GM12872 (cell line): ENCODE measurements around the gene FOXP4.

ENCODE experiments used
- CTCF ChIP-seq: IDR thresholded peaks from 3 replicates; pipeline ENCODE4 v1.5.1; 2011; ENCODE audit warnings: low read depth, mild to moderate bottlenecking, low read length, moderate library complexity; ENCODE audit not compliant: insufficient read depth

The FOXP4 gene

GRCh38 chr6:41511443-41512060 is 34.6 kb upstream of the FOXP4 start:
- no peak for TF ChIP-seq CTCF

DNA sequence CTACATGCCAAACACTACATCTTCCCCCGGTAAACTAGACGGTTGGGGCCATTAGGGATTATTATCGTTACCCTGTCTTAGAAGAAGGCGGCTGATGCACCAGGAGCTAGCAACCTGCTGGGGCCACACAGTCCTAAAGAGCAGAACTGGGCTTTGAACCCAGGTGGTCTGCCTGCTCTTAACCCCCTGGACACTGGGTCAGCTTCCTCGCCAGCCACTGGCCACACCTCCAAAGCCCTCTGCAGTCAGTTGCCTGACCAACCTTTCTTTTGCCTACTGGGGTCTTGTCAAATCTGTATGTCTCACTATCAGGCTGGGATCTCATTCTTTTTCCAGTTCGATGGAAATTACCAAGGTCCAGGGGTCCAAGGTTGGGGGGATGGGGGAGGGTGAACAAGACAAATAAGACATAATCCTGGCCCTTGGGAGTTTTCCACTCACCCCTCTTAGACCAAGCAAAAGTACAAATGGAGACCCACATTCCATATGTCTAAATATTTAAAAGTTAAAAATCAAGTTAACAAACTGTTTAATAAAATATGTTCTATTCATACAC is 34.0 kb upstream of the FOXP4 start:
- no peak for TF ChIP-seq CTCF

DNA sequence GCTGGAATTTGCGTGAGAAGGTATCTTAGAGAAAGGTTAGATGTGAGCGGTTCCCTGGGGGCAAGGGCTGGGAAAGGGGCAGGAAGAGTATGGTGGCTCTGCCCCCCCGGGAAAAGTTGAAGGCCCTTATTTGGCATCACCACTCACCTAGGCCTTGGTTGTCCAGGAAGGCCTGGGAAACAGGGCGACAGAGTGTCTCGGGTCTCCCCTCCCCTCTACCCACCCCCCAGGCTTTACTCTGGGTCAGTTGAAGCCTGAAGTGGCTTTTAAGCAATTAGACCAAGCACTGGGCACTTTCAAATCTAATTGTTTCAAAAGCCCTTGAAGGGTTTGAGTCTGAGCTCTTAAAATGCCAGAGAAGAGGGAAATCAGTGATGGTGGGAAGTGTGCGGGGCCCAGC is 30.2 kb upstream of the FOXP4 start:
- no peak for TF ChIP-seq CTCF

DNA sequence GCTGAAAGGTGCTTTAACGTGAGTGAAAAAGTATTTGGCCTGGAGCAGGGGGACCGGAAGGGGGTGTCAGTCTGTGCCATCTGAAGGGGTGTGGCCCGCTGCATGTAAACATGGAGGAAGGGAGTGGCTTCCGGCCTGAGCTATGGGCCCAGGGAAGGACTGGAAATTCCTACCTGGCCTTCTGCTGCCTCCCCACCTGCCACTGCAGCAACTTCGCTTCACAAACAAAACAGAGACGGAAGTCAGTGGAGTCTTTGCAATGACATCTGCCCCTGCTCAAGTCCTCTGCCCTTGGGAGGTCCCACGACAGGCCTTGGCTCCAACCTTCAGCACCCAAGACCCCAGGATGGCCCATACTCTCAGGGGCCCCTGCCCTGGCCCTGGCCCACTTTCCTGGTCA is 28.1 kb upstream of the FOXP4 start:
- TF ChIP-seq CTCF = no peak

GRCh38 chr6:41519305-41519744 is 26.9 kb upstream of the FOXP4 start:
- TF ChIP-seq CTCF = no peak

DNA sequence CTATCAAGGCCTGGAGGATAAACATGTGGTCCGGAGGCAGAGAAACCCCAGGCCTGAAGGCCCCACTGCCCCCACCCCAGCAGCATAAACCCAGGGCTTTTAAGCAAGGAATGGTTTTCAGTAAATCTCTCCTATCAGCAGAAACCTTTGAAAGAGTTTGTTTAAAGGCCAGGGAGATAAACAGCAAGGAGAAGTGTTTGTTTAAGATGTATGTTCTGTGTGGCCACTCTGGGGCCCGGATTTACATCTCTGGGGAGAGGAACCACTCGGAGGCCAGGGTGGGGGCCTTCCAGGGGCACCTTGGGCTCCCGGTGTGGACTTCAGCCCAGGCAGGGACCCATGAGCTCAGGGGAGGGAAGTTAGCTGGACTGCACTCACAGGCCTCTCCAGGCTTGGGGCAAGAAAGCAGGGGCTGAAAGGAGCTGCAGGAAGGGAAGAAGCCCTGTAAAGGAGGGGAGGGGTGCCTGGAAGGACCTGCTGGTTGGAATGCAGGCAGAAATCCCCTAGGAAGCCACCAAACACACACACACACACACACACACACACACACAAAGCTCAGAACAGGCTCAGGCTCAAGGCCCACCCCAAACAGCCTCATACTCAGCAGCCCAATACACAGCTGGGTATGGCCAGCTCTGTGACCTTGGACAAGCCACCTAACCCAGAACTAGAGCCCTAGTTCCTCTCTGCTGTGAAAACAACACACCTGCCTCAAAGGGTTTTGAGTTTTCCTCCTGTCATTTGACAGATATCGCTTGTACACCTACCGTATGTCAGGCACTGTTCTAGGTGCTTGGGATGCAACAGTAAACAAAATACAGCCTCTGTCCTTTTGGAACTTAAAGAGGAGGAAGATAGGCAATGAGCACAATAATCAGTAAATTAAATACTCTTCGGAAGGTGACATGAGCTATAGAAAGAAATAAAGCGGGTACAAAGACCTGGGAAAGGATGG is 26.2 kb upstream of the FOXP4 start:
- TF ChIP-seq CTCF = no peak

GRCh38 chr6:41522780-41523548 is 23.2 kb upstream of the FOXP4 start:
- TF ChIP-seq CTCF = no peak
